Endothelial cell of umbilical vein (primary cell): ENCODE results near the gene CHI3L1. TPM values are rescaled to one million over a fixed set of nuclear protein-coding genes. Genes with fewer than 3 reads are reported as not detected.

Experiments used
- BruUV-seq: library from RNA; stranded (reverse); fragments of 400-500 nt; replicated peaks from 2 replicates; lab custom pipeline; 2021; lab: Mats Ljungman, UMichigan
- CTCF ChIA-PET: fragments of 300-600, 350-600 bp; sonication (Branson Sonifier 250); formaldehyde crosslinking; loops from one replicate; lab custom pipeline; 2021; ENCODE audit warnings: antibody characterized with exemption, inconsistent platforms; lab: Charles Lee
- POLR2A ChIA-PET: fragments of 300-600, 350-600 bp; sonication (Branson Sonifier 250); formaldehyde crosslinking; loops from one replicate; lab custom pipeline; 2021; ENCODE audit warnings: antibody characterized with exemption, inconsistent platforms; lab: Charles Lee
- DNase-seq: peaks from one replicate; pipeline ENCODE4 v3.0.0-alpha.2; 2011; ENCODE audit warnings: low read depth, low spot score
- FAIRE-seq: peaks from 2 replicates; lab custom pipeline; 2011; peaks lifted over from hg19 to GRCh38; lab: Jason Lieb, UNC
- H2AFZ ChIP-seq: 2 replicates; pipeline ENCODE4 v1.6.0; 2012; ENCODE audit warnings: low read depth, low read length, control low read depth, inconsistent platforms
- H3K27ac ChIP-seq: 2 replicates; pipeline ENCODE4 v1.5.1; 2011; ENCODE audit warnings: low read depth, mild to moderate bottlenecking, control low read depth, low read length, moderate library complexity; ENCODE audit not compliant: insufficient read depth
- H3K27me3 ChIP-seq, 2 experiments: 2 replicates each; pipeline versions ENCODE4 v1.6.0 to v1.6.1; 2011; ENCODE audit warnings: low read length in 2 of 2, mixed read lengths in 1 of 2; ENCODE audit not compliant: control insufficient read depth in 2 of 2, insufficient read depth in 2 of 2
- H3K36me3 ChIP-seq, 2 experiments: 2 replicates in 1 of 2; 3 replicates in 1 of 2; pipeline ENCODE4 v1.5.1; 2011; ENCODE audit warnings: low read length in 2 of 2, mild to moderate bottlenecking in 1 of 2, moderate library complexity in 1 of 2; ENCODE audit not compliant: control insufficient read depth in 2 of 2, insufficient read depth in 2 of 2; ENCODE audit errors: extremely low read depth in 1 of 2
- H3K4me1 ChIP-seq: 3 replicates; pipeline ENCODE4 v1.5.1; 2011; ENCODE audit warnings: mild to moderate bottlenecking, low read length; ENCODE audit not compliant: control insufficient read depth, insufficient read depth; ENCODE audit errors: extremely low read depth
- H3K4me2 ChIP-seq: 2 replicates; pipeline ENCODE4 v1.6.1; 2011; ENCODE audit warnings: low read length, control low read depth, mixed read lengths; ENCODE audit not compliant: insufficient read depth
- H3K4me3 ChIP-seq, 3 experiments: fragments of 200-600 bp in 1 of 3; sonication (generic), shearing (Covaris generic) in 1 of 3; replicated peaks in 1 of 3; 2 replicates each; pipeline ENCODE4 v1.5.1; 2011 to 2016; ENCODE audit warnings: control low read depth in 3 of 3, low read length in 3 of 3, mild to moderate bottlenecking in 2 of 3, inconsistent platforms in 1 of 3, low read depth in 1 of 3, moderate library complexity in 1 of 3; ENCODE audit not compliant: insufficient read depth in 1 of 3
- H3K79me2 ChIP-seq: 2 replicates; pipeline ENCODE4 v1.6.0; 2012; ENCODE audit warnings: low read length, inconsistent platforms; ENCODE audit not compliant: control insufficient read depth, insufficient read depth
- H3K9ac ChIP-seq: replicated peaks from 2 replicates; pipeline ENCODE3; 2011; ENCODE audit warnings: low read length, control low read depth; ENCODE audit not compliant: insufficient read depth; ENCODE audit errors: extremely low read depth
- H3K9me1 ChIP-seq: replicated peaks from 3 replicates; pipeline ENCODE4 v1.6.0; 2011; ENCODE audit warnings: mild to moderate bottlenecking, low read length; ENCODE audit not compliant: control insufficient read depth, insufficient read depth; ENCODE audit errors: extremely low read depth
- H3K9me3 ChIP-seq: replicated peaks from 2 replicates; pipeline ENCODE4 v1.5.1; 2012; ENCODE audit warnings: low read length, inconsistent platforms; ENCODE audit not compliant: control insufficient read depth, insufficient read depth
- H4K20me1 ChIP-seq: replicated peaks from 2 replicates; pipeline ENCODE3; 2011; ENCODE audit warnings: mild to moderate bottlenecking, low read length; ENCODE audit not compliant: control insufficient read depth, insufficient read depth; ENCODE audit errors: extremely low read depth
- CTCF ChIP-seq, 2 donors: IDR thresholded peaks; 1 replicate in 1 of 2; 2 replicates in 1 of 2; pipeline ENCODE4 v1.5.1; 2011; ENCODE audit warnings: low read length in 2 of 2, mild to moderate bottlenecking in 2 of 2, moderate library complexity in 2 of 2, control low read depth in 1 of 2, inconsistent platforms in 1 of 2, low read depth in 1 of 2; ENCODE audit not compliant: insufficient read depth in 1 of 2; ENCODE audit errors: extremely low read depth in 1 of 2
- EZH2 ChIP-seq: IDR thresholded peaks from 2 replicates; pipeline ENCODE4 v1.6.1; 2012; ENCODE audit warnings: borderline replicate concordance, low read depth, mild to moderate bottlenecking, moderate library complexity, low read length, inconsistent platforms; ENCODE audit not compliant: severe bottlenecking
- FOS ChIP-seq: IDR thresholded peaks from 2 replicates; pipeline ENCODE4 v1.6.1; 2011; ENCODE audit warnings: mild to moderate bottlenecking, low read length, moderate library complexity, borderline replicate concordance; ENCODE audit not compliant: insufficient read depth
- GATA2 ChIP-seq: IDR thresholded peaks from 2 replicates; pipeline ENCODE4 v1.7.0; 2011; ENCODE audit warnings: low read depth, mild to moderate bottlenecking, moderate library complexity, mixed read lengths, low read length; ENCODE audit not compliant: insufficient read length, insufficient read depth
- JUN ChIP-seq: IDR thresholded peaks from 2 replicates; pipeline ENCODE4 v1.6.1; 2011; ENCODE audit warnings: borderline replicate concordance, low read depth; ENCODE audit not compliant: insufficient read length, insufficient read depth
- MAX ChIP-seq: IDR thresholded peaks from 2 replicates; pipeline ENCODE4 v1.6.1; 2011; ENCODE audit not compliant: insufficient read depth, insufficient read length
- MYC ChIP-seq: IDR thresholded peaks from one replicate; pipeline ENCODE4 v1.6.1; 2011; ENCODE audit warnings: mild to moderate bottlenecking, low read depth, low read length
- POLR2A ChIP-seq: IDR thresholded peaks from 2 replicates; pipeline ENCODE4 v1.6.1; 2012; ENCODE audit warnings: low read depth, mild to moderate bottlenecking, control low read depth, low read length
- POLR2AphosphoS5 ChIP-seq: IDR thresholded peaks from 2 replicates; pipeline ENCODE4 v1.6.1; 2012; ENCODE audit warnings: low read depth, mild to moderate bottlenecking, control low read depth, low read length, moderate library complexity; ENCODE audit not compliant: insufficient read depth
- dilution Hi-C: fragments of 300-500 bp; cut with MboI; formaldehyde crosslinking; loops from one replicate; pipeline ENCODE4 v1.15.0; 2019; ENCODE audit warnings: low sequenced_read_pairs; ENCODE audit not compliant: extremely low pct_ligation_motif_present
- intact Hi-C: fragments of 100-400 bp; cut with micrococcal nuclease; formaldehyde crosslinking; loops from one replicate; pipeline ENCODE4 v1.10.0; 2022
- polyA plus RNA-seq, 4 experiments: library from polyadenylated mRNA; depleted of rRNA in 3 of 4; stranded (reverse) in 3 of 4; unstranded in 1 of 4; fragments of >200 nt; gene quantifications; 2 replicates each; pipeline versions ENCODE4 v1.2.1 to v1.2.3, GENCODE V29; 2011 to 2012; ENCODE audit warnings: missing spikeins in 1 of 4
- total RNA-seq: library from RNA; stranded (reverse); gene quantifications from 2 replicates; pipeline ENCODE4 v1.2.3, GENCODE V29; 2021

CHI3L1 gene
- total and polyA plus RNA-seq, 2 donors (not counting 3 experiments of a cell fraction or from before 2014, with no cell fraction given): not detected

- BruUV-seq: no TSS peak
- intact Hi-C loops: no loop called here
- H3K27me3 ChIP-seq: peaks cover 3 to 4% of the 10 kb centered on the region in 2 experiments
- H3K4me3 ChIP-seq: no peak overlapping the region
- H3K4me2 ChIP-seq: no peak overlapping the region
- H3K36me3 ChIP-seq: no peaks in the 10 kb centered on the region
- H3K9ac ChIP-seq: no peak overlapping the region
- no peaks in the 10 kb centered on the region for H3K4me1 ChIP-seq
- TF ChIP-seq JUN (no peak), POLR2AphosphoS5 (no peak)
- DNase-seq (no peak), FAIRE-seq (no peak)
- H3K27ac ChIP-seq: no peak overlapping the region
- H3K79me2 ChIP-seq: no peaks in the 10 kb centered on the region
- no peaks in the 10 kb centered on the region for H4K20me1 ChIP-seq
- POLR2A ChIA-PET: no interaction called here
- CTCF ChIA-PET: interaction anchor here (0.9 to 1.2 kb wide), 2 partner anchors 9 to 46 kb away, joined by 3 to 4 read pairs; no protein-coding TSS in a partner anchor
- H3K9me1 ChIP-seq: no peaks in the 10 kb centered on the region
- no peaks in the 10 kb centered on the region for H3K9me3 ChIP-seq
- dilution Hi-C loops: no loop called here
- H2AFZ ChIP-seq: no peak overlapping the region
These were observed 36.7 kb upstream of the CHI3L1 start for GRCh38 chr1:203223012-203223775.

- intact Hi-C loops: no loop called here
- ChIA-PET POLR2A (no interaction called here), CTCF (interaction anchor here (4.5 to 8.2 kb wide), 2 partner anchors 48 to 100 kb away, joined by 39 to 341 read pairs; no protein-coding TSS in a partner anchor)
- H3K4me2 ChIP-seq: no peak overlapping the region
- H4K20me1 ChIP-seq: no peaks in the 10 kb centered on the region
- H3K9me1 ChIP-seq: no peaks in the 10 kb centered on the region
- no peaks in the 10 kb centered on the region for H3K79me2 ChIP-seq
- H3K9me3 ChIP-seq: no peaks in the 10 kb centered on the region
- H3K4me3 ChIP-seq: no peak overlapping the region
- no peak for DNase-seq
- H3K9ac ChIP-seq: no peak overlapping the region
- dilution Hi-C loops: no loop called here
- no peaks in the 10 kb centered on the region for H3K36me3 ChIP-seq
- no peak for TF ChIP-seq JUN
- TF ChIP-seq FOS: no peak
- TF ChIP-seq MAX: no peak
- no peak for TF ChIP-seq POLR2A
- no peak for TF ChIP-seq POLR2AphosphoS5
- no peak for TF ChIP-seq CTCF (IDR thresholded peaks at IDR 0.05; ENCODE audit: extremely low read depth in 1 of 2, insufficient read depth in 1 of 2, low read depth in 1 of 2, low read length in 2 of 2)
- no peak for TF ChIP-seq EZH2
- no peak for TF ChIP-seq GATA2
- no peak for TF ChIP-seq MYC
- no peak overlapping the region for H2AFZ ChIP-seq
- peaks cover 2 to 10% of the 10 kb centered on the region in 2 experiments for H3K27me3 ChIP-seq
- BruUV-seq: no TSS peak
- no peak overlapping the region for H3K27ac ChIP-seq
- H3K4me1 ChIP-seq: no peaks in the 10 kb centered on the region
- FAIRE-seq: no peak
These were observed 33.4 kb upstream of the CHI3L1 start for GRCh38 chr1:203219934-203220333.
